Neural cell (in vitro differentiated cells): ENCODE data around the gene ITGAV. TPM values are rescaled to one million over a fixed set of nuclear protein-coding genes. Genes with fewer than 3 reads are reported as not detected.

Experiments used
- H2AFZ ChIP-seq: fragments of 200-600, 300-800 bp; sonication (generic), shearing (Covaris generic); 2 replicates; pipeline ENCODE4 v1.6.0; 2014; ENCODE audit warnings: low read depth, mild to moderate bottlenecking, antibody characterized with exemption, low read length, moderate library complexity
- H3F3A ChIP-seq: fragments of 200-600 bp; shearing (Covaris generic); 2 replicates; pipeline ENCODE4 v1.6.1; 2016; ENCODE audit warnings: mild to moderate bottlenecking, moderate library complexity, mixed read lengths, antibody characterized with exemption, low read length; ENCODE audit not compliant: insufficient read depth, poor library complexity, severe bottlenecking
- H3K27ac ChIP-seq: fragments of 200-600, 300-800 bp; sonication (generic), shearing (Covaris generic); 2 replicates; pipeline ENCODE4 v1.5.1; 2014; ENCODE audit warnings: mild to moderate bottlenecking, low read length, moderate library complexity
- H3K27me3 ChIP-seq: fragments of 300-800, 200-600 bp; sonication (generic), shearing (Covaris generic); 2 replicates; pipeline ENCODE4 v1.6.0; 2014; ENCODE audit warnings: mild to moderate bottlenecking, low read depth, low read length, moderate library complexity; ENCODE audit not compliant: insufficient read depth
- H3K36me3 ChIP-seq: fragments of 300-800, 200-600 bp; sonication (generic), shearing (Covaris generic); 2 replicates; pipeline ENCODE4 v1.5.1; 2014; ENCODE audit warnings: mild to moderate bottlenecking, antibody characterized with exemption, low read length, moderate library complexity; ENCODE audit not compliant: insufficient read depth
- H3K4me2 ChIP-seq: fragments of 300-800, 200-600 bp; sonication (generic), shearing (Covaris generic); 2 replicates; pipeline ENCODE4 v1.6.0; 2014; ENCODE audit warnings: mild to moderate bottlenecking, low read length
- H3K4me3 ChIP-seq: fragments of 300-800, 200-600 bp; sonication (generic), shearing (Covaris generic); 2 replicates; pipeline ENCODE4 v1.5.1; 2014; ENCODE audit warnings: mild to moderate bottlenecking, low read length, moderate library complexity
- H3K79me2 ChIP-seq: fragments of 200-600 bp; shearing (Covaris generic); replicated peaks from 2 replicates; pipeline ENCODE4 v1.6.0; 2014; ENCODE audit warnings: mild to moderate bottlenecking, low read length, moderate library complexity; ENCODE audit not compliant: insufficient read depth
- H3K9ac ChIP-seq: fragments of 300-800, 200-600 bp; sonication (generic), shearing (Covaris generic); 2 replicates; pipeline ENCODE4 v1.6.1; 2016; ENCODE audit warnings: mild to moderate bottlenecking, low read length, mixed read lengths
- H3K9me2 ChIP-seq: fragments of 200-600 bp; shearing (Covaris generic); 2 replicates; pipeline ENCODE4 v1.6.1; 2016; ENCODE audit warnings: mild to moderate bottlenecking, low read length, mixed read lengths; ENCODE audit not compliant: insufficient read depth
- H3K9me3 ChIP-seq: fragments of 200-600, 300-800 bp; sonication (generic), shearing (Covaris generic); 2 replicates; pipeline ENCODE4 v1.6.1; 2016; ENCODE audit warnings: mild to moderate bottlenecking, mixed run types, low read length, moderate library complexity, mixed read lengths
- H4K20me1 ChIP-seq: fragments of 200-600 bp; shearing (Covaris generic); 2 replicates; pipeline ENCODE4 v1.6.1; 2016; ENCODE audit warnings: mild to moderate bottlenecking, mixed run types; ENCODE audit not compliant: insufficient read depth
- EP300 ChIP-seq: fragments of 450-650 bp; conservative IDR thresholded peaks from 2 replicates; pipeline ENCODE4 v1.6.1; 2014; ENCODE audit warnings: antibody characterized with exemption, mild to moderate bottlenecking, moderate library complexity; ENCODE audit not compliant: poor library complexity, severe bottlenecking
- EZH2 ChIP-seq: fragments of 200-600, 300-800 bp; shearing (Covaris generic), sonication (generic); IDR thresholded peaks from 2 replicates; pipeline ENCODE4 v1.6.1; 2014; ENCODE audit warnings: antibody characterized with exemption, low read length, borderline replicate concordance, mild to moderate bottlenecking; ENCODE audit not compliant: insufficient read depth, poor library complexity, severe bottlenecking
- MXI1 ChIP-seq: fragments of 450-650 bp; conservative IDR thresholded peaks from 2 replicates; pipeline ENCODE4 v1.6.1; 2014; ENCODE audit warnings: antibody characterized with exemption, mild to moderate bottlenecking; ENCODE audit not compliant: poor library complexity, severe bottlenecking
- POLR2AphosphoS5 ChIP-seq: IDR thresholded peaks from 2 replicates; pipeline ENCODE4 v1.6.1; 2012
- RAD21 ChIP-seq: fragments of 450-650 bp; conservative IDR thresholded peaks from 2 replicates; pipeline ENCODE4 v1.6.1; 2014; ENCODE audit warnings: antibody characterized with exemption, mild to moderate bottlenecking, moderate library complexity
- SMC3 ChIP-seq: fragments of 450-650 bp; conservative IDR thresholded peaks from 2 replicates; pipeline ENCODE4 v1.6.1; 2014; ENCODE audit warnings: antibody characterized with exemption, mild to moderate bottlenecking, moderate library complexity; ENCODE audit not compliant: poor library complexity
- TAF1 ChIP-seq: IDR thresholded peaks from 2 replicates; pipeline ENCODE4 v1.6.1; 2012; ENCODE audit warnings: low read depth
- polyA plus RNA-seq: library from polyadenylated mRNA; depleted of rRNA; stranded (reverse); fragments of >200 nt; gene quantifications from 2 replicates; pipeline ENCODE4 v1.2.3, GENCODE V29; 2014
- TF ChIP-seq, protein P1 (sequence below): fragments of 450-650 bp; IDR thresholded peaks from 2 replicates; pipeline ENCODE4 v1.5.1; 2014; ENCODE audit warnings: antibody characterized with exemption, mild to moderate bottlenecking, moderate library complexity; ENCODE audit not compliant: poor library complexity, severe bottlenecking
- TF ChIP-seq, protein P2 (sequence below): IDR thresholded peaks from 2 replicates; pipeline ENCODE4 v1.6.1; 2012; ENCODE audit warnings: borderline replicate concordance

Gene ITGAV
- polyA plus RNA-seq, 1 donor from 2014 or later = 6.6 TPM

DNA sequence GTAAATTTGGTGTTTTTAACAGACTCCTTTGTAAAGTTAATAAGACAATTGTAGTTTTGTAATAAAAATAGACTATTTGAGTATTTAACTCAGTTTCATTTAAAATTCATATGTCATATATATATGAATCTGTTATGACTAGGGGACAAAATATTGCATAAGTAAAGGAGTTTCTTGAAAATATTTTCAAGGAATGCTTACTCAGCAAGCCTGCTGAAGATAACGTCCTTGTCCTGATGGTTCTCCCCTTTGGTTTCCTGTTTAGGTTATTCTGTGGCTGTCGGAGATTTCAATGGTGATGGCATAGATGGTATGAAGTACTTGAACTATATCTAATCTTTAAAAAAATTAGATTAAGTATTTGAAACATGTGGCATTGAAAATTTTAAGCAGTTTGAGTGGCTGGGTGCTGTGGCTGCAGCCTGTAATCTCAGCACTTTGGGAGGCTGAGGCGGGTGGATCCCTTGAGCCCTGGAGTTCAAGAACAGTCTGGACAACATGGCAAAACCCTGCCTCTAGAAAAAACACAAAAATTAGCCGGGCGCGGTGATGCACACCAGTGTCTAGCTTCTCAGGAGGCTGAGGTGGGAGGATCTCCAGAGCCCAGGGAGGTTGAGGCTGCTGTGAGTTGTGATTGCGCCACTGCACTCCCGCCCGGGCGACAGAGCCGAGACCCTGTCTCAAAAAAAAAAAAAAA, 47.1 kb downstream of the ITGAV start:
- Histone ChIP-seq H3K27me3 (no peaks in the 10 kb centered on the region), H4K20me1 (no peaks in the 10 kb centered on the region), H3K9me2 (no peaks in the 10 kb centered on the region), H3K4me2 (no peak overlapping the region), H2AFZ (no peak overlapping the region), H3K27ac (no peak overlapping the region), H3K9ac (no peak overlapping the region), H3F3A (no peaks in the 10 kb centered on the region), H3K36me3 (no peaks in the 10 kb centered on the region), H3K4me3 (no peak overlapping the region), H3K79me2 (no peaks in the 10 kb centered on the region), H3K9me3 (no peaks in the 10 kb centered on the region)
- TF ChIP-seq, protein P1, sequence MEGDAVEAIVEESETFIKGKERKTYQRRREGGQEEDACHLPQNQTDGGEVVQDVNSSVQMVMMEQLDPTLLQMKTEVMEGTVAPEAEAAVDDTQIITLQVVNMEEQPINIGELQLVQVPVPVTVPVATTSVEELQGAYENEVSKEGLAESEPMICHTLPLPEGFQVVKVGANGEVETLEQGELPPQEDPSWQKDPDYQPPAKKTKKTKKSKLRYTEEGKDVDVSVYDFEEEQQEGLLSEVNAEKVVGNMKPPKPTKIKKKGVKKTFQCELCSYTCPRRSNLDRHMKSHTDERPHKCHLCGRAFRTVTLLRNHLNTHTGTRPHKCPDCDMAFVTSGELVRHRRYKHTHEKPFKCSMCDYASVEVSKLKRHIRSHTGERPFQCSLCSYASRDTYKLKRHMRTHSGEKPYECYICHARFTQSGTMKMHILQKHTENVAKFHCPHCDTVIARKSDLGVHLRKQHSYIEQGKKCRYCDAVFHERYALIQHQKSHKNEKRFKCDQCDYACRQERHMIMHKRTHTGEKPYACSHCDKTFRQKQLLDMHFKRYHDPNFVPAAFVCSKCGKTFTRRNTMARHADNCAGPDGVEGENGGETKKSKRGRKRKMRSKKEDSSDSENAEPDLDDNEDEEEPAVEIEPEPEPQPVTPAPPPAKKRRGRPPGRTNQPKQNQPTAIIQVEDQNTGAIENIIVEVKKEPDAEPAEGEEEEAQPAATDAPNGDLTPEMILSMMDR = no peak
- TF ChIP-seq POLR2AphosphoS5 = no peak
- no peak for TF ChIP-seq MXI1
- TF ChIP-seq EZH2 = no peak
- TF ChIP-seq EP300 = no peak
- TF ChIP-seq TAF1 = no peak
- no peak for TF ChIP-seq RAD21
- TF ChIP-seq SMC3 = no peak
- TF ChIP-seq, protein P2, sequence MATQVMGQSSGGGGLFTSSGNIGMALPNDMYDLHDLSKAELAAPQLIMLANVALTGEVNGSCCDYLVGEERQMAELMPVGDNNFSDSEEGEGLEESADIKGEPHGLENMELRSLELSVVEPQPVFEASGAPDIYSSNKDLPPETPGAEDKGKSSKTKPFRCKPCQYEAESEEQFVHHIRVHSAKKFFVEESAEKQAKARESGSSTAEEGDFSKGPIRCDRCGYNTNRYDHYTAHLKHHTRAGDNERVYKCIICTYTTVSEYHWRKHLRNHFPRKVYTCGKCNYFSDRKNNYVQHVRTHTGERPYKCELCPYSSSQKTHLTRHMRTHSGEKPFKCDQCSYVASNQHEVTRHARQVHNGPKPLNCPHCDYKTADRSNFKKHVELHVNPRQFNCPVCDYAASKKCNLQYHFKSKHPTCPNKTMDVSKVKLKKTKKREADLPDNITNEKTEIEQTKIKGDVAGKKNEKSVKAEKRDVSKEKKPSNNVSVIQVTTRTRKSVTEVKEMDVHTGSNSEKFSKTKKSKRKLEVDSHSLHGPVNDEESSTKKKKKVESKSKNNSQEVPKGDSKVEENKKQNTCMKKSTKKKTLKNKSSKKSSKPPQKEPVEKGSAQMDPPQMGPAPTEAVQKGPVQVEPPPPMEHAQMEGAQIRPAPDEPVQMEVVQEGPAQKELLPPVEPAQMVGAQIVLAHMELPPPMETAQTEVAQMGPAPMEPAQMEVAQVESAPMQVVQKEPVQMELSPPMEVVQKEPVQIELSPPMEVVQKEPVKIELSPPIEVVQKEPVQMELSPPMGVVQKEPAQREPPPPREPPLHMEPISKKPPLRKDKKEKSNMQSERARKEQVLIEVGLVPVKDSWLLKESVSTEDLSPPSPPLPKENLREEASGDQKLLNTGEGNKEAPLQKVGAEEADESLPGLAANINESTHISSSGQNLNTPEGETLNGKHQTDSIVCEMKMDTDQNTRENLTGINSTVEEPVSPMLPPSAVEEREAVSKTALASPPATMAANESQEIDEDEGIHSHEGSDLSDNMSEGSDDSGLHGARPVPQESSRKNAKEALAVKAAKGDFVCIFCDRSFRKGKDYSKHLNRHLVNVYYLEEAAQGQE = no peak

DNA sequence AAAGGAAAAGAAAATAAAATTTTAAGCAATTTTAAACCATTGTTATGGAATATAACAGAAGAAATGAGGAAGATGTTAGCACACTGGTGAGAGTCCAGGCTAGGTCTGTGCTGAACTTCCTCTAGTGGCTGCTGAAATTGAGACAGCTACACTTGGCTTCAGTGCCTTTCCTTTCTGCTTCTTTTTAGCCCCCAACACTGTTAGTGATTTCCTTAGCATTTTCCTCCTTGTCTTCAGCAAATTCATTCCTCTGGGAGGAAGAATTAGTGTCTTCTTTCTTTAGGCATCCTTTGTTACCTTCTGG, 47.6 kb downstream of the ITGAV start:
- Histone ChIP-seq H3K4me3 (no peak overlapping the region), H3K36me3 (no peaks in the 10 kb centered on the region), H3K9me3 (no peaks in the 10 kb centered on the region), H3K27me3 (no peaks in the 10 kb centered on the region), H3K9me2 (no peaks in the 10 kb centered on the region), H2AFZ (no peak overlapping the region), H3F3A (no peaks in the 10 kb centered on the region), H3K9ac (no peak overlapping the region), H3K27ac (no peak overlapping the region), H4K20me1 (no peaks in the 10 kb centered on the region), H3K4me2 (no peak overlapping the region), H3K79me2 (no peaks in the 10 kb centered on the region)
- TF ChIP-seq MXI1 = no peak
- no peak for TF ChIP-seq POLR2AphosphoS5
- TF ChIP-seq, protein P2 = no peak
- no peak for TF ChIP-seq SMC3
- TF ChIP-seq RAD21 = no peak
- no peak for TF ChIP-seq TAF1
- no peak for TF ChIP-seq EZH2
- TF ChIP-seq, protein P1 = no peak
- no peak for TF ChIP-seq EP300
